Thoracic aorta (tissue), 2 donors: ENCODE results near the gene OTOP3. TPM values are rescaled to one million over a fixed set of nuclear protein-coding genes. Genes with fewer than 3 reads are reported as not detected.

Experiments used
- ATAC-seq: fragments of 150-250 bp; one replicate; pipeline ENCODE4 v1.8.0; 2017; ENCODE audit warnings: low read depth; ENCODE audit not compliant: insufficient number of reproducible peaks, low FRiP score
- DNase-seq: peaks from one replicate; pipeline ENCODE4 v3.0.0-alpha.2; 2020; ENCODE audit warnings: low spot score
- H3K27ac ChIP-seq, 2 donors: fragments of 200-600 bp; sonication (generic); 1 replicate in 1 of 2; 2 replicates in 1 of 2; pipeline ENCODE4 v1.5.1; 2016; ENCODE audit warnings: mild to moderate bottlenecking in 2 of 2, moderate library complexity in 2 of 2
- H3K27me3 ChIP-seq: fragments of 200-600 bp; sonication (generic); replicated peaks from 2 replicates; pipeline ENCODE4 v1.6.0; 2016; ENCODE audit warnings: mild to moderate bottlenecking; ENCODE audit not compliant: insufficient read depth
- H3K36me3 ChIP-seq: fragments of 200-600 bp; sonication (generic); one replicate; pipeline ENCODE4 v1.5.1; 2016
- H3K4me1 ChIP-seq, 2 donors: fragments of 200-600 bp; sonication (generic); 1 replicate in 1 of 2; 2 replicates in 1 of 2; pipeline versions ENCODE4 v1.5.1 to v1.6.0; 2016; ENCODE audit warnings: low read depth in 2 of 2, mild to moderate bottlenecking in 1 of 2; ENCODE audit not compliant: control insufficient read depth in 1 of 2
- H3K4me3 ChIP-seq: fragments of 200-600 bp; sonication (generic); 2 replicates; pipeline ENCODE4 v1.5.1; 2016; ENCODE audit warnings: mild to moderate bottlenecking
- H3K9me3 ChIP-seq: fragments of 200-600 bp; sonication (generic); 2 replicates; pipeline ENCODE4 v1.5.1; 2016
- CTCF ChIP-seq: fragments of 200-600 bp; sonication (generic); IDR thresholded peaks from one replicate; pipeline ENCODE4 v1.5.1; 2019; ENCODE audit warnings: antibody characterized with exemption
- total RNA-seq, 2 donors: library from RNA; depleted of rRNA; stranded (reverse); fragments of >200 nt; gene quantifications; one replicate each; pipeline versions ENCODE4 v1.1.0 to v1.2.3, GENCODE V29; 2016

Gene OTOP3
- total RNA-seq, 2 donors from 2014 or later: not detected

- DNase-seq (no peak), ATAC-seq (no peak)
- TF ChIP-seq CTCF: no peak
- no peak overlapping the region for H3K27ac ChIP-seq
- peaks cover 8 to 10% of the 10 kb centered on the region in 2 donors for H3K4me1 ChIP-seq
- H3K9me3 ChIP-seq: no peaks in the 10 kb centered on the region
- no peaks in the 10 kb centered on the region for H3K36me3 ChIP-seq
- no peak overlapping the region for H3K4me3 ChIP-seq
- H3K27me3 ChIP-seq: peaks cover 2% of the 10 kb centered on the region
Measured at GRCh38 chr17:74918906-74919305, 16.8 kb upstream of the OTOP3 start.

- ATAC-seq: no peak
- H3K9me3 ChIP-seq: no peaks in the 10 kb centered on the region
- no peak for DNase-seq
- H3K36me3 ChIP-seq: no peaks in the 10 kb centered on the region
- peaks cover 4% of the 10 kb centered on the region for H3K27me3 ChIP-seq
- H3K27ac ChIP-seq: no peak overlapping the region
- H3K4me3 ChIP-seq: no peak overlapping the region
- H3K4me1 ChIP-seq: peaks cover 16 to 17% of the 10 kb centered on the region in 2 donors
- TF ChIP-seq CTCF: no peak
Measured at GRCh38 chr17:74919440-74920305, 16.0 kb upstream of the OTOP3 start.

- Histone ChIP-seq H3K27ac (no peak overlapping the region), H3K27me3 (peaks cover 4% of the 10 kb centered on the region), H3K9me3 (no peaks in the 10 kb centered on the region)
Measured at GRCh38 chr17:74920306-74920620, 15.4 kb upstream of the OTOP3 start.

DNA sequence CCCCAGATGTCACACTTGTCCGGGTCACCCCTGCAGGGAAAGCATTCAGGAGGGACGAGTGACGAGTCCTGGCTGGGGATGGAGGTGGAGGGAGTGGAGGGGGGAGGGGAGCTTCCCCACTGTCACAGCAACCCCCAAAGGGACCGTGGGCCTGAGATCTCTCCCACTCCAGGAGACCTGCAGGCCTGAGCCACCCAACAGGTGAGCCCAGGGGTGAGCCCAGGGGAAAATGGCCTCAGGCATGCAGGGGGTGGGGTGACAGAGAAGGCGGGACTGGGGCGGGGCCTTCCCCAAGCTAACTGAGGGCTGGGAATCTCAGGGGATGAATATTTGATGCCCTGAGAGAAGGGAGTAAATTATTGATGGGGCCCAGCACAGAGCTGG, 15.1 kb upstream of the OTOP3 start:
- Histone ChIP-seq H3K9me3 (no peaks in the 10 kb centered on the region), H3K27ac (no peak overlapping the region), H3K27me3 (peaks cover 4% of the 10 kb centered on the region), H3K36me3 (no peaks in the 10 kb centered on the region), H3K4me1 (peaks cover 18 to 19% of the 10 kb centered on the region in 2 donors), H3K4me3 (no peak overlapping the region)
- ATAC-seq: no peak
- TF ChIP-seq CTCF: no peak
- DNase-seq: no peak

More at GRCh38 chr17:74920306-74920620, 15.4 kb upstream of the OTOP3 start:
- Histone ChIP-seq H3K36me3 (no peaks in the 10 kb centered on the region), H3K4me1 (peaks cover 18 to 19% of the 10 kb centered on the region in 2 donors), H3K4me3 (no peak overlapping the region)
- DNase-seq: no peak
- ATAC-seq: no peak
- TF ChIP-seq CTCF: no peak

DNA sequence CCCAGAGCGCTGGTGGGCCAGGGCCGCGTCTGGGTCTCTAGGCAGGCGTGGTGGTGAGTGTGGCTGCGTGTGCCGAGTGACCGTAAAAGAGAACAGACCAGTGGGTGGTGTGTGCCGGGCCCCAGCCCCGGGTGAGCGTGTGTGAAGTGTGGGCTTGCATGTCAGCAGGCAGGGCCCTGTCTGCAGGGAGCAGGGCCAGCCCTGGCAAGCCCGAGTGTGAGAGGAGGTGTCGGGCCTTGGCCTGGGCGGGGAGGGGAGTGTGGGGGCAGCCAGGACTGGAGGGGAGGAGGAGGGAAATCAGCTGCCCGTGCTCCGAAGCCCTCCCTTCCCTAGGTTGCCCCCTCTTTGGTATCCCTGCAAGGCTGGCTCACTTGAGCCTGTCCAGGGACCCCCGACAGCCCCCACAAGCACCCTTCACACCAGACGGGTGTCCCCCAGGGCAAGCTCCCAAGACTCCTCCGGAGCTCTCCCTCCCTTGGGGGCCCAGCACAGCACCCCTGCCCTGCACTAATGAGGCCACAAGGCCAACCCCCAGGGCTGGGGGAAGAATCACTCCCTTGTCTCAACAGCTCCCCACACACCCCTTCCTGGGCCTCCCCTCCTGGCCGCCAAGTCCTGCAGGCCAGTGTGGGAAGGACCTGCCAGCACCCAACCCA, 14.5 kb upstream of the OTOP3 start:
- H3K36me3 ChIP-seq: no peaks in the 10 kb centered on the region
- H3K27ac ChIP-seq: no peak overlapping the region
- H3K4me1 ChIP-seq: peaks cover 18 to 19% of the 10 kb centered on the region in 2 donors
- no peaks in the 10 kb centered on the region for H3K9me3 ChIP-seq
- no peak for TF ChIP-seq CTCF
- H3K27me3 ChIP-seq: peaks cover 4% of the 10 kb centered on the region
- DNase-seq: no peak
- H3K4me3 ChIP-seq: no peak overlapping the region
- ATAC-seq: no peak
